LNCaP clone FGC (cell line): ENCODE results near the gene CST4.
"Not testable (repeated sequence)": the region's sequence is repeated elsewhere in the genome, so short reads cannot be mapped to it uniquely, and the experiment has no call there.

Experiments used
- DNase-seq: peaks from one replicate; pipeline ENCODE4 v3.0.0-alpha.2; 2011; ENCODE audit warnings: low read depth
- H3K4me3 ChIP-seq: 2 replicates; pipeline ENCODE4 v1.5.1; 2011; ENCODE audit warnings: mild to moderate bottlenecking, low read depth, low read length, control low read depth
- CTCF ChIP-seq: IDR thresholded peaks from 2 replicates; pipeline ENCODE4 v1.5.1; 2012; ENCODE audit warnings: mild to moderate bottlenecking; ENCODE audit not compliant: control insufficient read depth, insufficient read depth; ENCODE audit errors: extremely low read depth

The CST4 gene, protein sequence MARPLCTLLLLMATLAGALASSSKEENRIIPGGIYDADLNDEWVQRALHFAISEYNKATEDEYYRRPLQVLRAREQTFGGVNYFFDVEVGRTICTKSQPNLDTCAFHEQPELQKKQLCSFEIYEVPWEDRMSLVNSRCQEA

GRCh38 chr20:23688684-23689398 lies at the start of gene CST4:
TSS of gene CST4 (minus strand) at chr20:23689038. CDS start at chr20:23688969, 69 bp downstream.
- DNase-seq, H3K4me3 ChIP-seq: not testable (repeated sequence)

- not testable (repeated sequence) for DNase-seq, H3K4me3 ChIP-seq
Observed at GRCh38 chr20:23735391-23735790, 46.6 kb upstream of the CST4 start.

GRCh38 chr20:23734949-23735348 lies 46.1 kb upstream of the CST4 start:
- not testable (repeated sequence) for H3K4me3 ChIP-seq, DNase-seq

DNA sequence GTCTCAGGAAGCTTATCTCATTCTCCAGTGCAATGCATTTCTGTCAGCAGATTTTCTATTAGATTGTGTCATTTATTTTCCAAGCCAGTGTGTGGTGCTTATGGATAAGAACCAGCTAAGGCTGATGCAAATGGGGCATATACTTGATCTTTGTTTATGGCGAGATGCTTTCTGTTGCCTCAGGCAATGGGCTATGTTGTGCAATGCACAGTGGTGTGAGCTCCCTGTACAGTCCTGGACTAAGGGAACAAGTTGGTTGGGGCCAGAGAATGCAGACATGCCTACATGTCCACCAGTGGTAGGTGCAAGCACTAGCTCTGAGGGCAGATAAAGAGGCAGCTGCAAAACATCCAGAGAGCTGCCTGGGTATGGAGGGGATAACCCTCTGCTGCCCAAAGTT lies 45.6 kb upstream of the CST4 start:
- DNase-seq, H3K4me3 ChIP-seq: not testable (repeated sequence)

DNA sequence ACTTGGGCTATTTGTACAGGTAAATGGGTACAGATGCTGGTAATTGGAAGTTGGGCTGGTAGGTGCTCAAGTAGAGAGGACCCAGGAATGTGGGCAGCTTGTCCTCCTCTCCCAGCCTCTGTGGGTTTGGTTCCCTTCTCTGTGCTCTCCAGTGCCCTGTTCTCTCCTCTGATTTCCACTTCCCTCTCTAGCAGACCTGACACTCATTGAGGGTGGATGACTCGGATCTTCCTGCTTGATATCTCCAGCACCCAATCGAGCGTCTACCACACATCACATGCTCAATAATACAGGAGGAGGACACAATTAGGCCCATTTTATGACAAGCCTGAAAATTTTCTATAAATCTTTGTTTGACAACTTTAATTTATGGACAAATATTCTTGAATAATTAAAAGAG lies 38.2 kb upstream of the CST4 start:
- no peak overlapping the region for H3K4me3 ChIP-seq
- TF ChIP-seq CTCF = no peak
- DNase-seq = no peak

DNA sequence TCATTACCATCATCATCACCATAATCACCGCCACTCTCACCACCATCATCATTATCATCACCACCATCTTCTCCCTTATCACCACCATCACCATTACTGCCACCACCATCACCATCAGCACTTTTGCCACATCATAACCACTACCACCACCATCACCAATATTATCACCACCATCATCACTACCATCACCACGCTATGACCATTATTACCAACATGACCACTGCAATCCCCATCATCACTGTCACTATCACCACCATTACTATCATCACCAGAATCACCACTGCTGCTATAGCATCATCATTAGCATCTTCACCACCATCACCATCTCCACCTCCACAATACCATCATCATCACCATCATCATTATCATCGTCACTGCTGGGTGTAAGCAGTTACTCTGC lies 36.3 kb upstream of the CST4 start:
- no peak overlapping the region for H3K4me3 ChIP-seq
- TF ChIP-seq CTCF = no peak
- no peak for DNase-seq

DNA sequence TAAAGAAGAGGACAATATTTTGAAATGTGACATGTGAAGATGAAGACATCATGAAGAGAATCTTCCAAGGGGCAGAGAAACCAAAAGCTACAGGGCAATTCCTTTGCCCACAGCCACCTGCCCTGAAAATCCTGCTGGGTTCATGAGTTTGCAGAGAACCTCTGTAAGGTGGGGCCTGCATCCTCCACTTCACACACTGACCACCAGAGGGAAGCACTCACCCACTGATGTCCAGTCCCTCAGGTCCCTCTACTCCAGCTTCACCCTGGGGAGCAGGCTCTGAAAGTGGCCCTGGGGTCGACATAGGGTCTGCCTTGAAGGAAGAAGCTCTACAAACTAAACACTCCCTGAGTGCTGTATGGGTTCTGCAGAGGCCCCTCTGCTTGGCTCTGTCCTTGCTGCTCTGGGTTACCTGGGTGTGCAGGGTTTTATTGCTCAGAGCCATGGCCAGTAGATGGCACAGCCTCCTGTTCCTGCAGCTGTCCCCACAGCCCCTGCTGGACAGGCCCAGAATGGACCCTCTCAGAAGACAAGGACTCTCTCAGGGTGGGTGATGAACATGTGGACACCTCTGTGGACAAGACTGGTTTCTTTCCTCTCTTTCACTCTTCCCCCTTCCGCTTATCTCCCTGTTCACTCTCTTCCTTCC lies 34.9 kb upstream of the CST4 start:
- TF ChIP-seq CTCF = peak; percentile 57
- not testable (repeated sequence) for DNase-seq, H3K4me3 ChIP-seq

DNA sequence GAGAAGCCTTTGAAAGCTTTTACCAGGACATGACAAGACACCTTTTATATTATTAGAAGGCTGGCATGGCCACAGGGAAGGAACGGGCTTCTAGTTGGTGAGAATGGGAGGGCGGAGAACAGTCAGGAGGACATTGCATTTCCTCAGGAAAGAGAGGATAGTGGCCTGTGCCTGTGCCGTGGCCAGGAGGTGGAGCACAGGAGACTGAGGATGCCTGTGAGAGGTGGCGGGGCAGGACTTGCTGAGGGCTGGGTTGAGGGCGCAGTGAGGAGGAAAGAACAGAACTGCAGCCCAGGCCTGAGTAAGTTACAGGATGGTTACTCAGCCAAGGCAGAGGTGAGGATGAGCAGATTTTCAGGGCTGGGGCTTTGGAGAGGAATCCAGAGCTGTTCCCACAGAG lies 34.0 kb upstream of the CST4 start:
- not testable (repeated sequence) for DNase-seq, H3K4me3 ChIP-seq

GRCh38 chr20:23721962-23722361 lies 33.1 kb upstream of the CST4 start:
- no peak for DNase-seq
- H3K4me3 ChIP-seq = no peak overlapping the region
- TF ChIP-seq CTCF = no peak

- DNase-seq, H3K4me3 ChIP-seq: not testable (repeated sequence)
Observed at GRCh38 chr20:23719351-23719750, 30.5 kb upstream of the CST4 start.

- not testable (repeated sequence) for H3K4me3 ChIP-seq, DNase-seq
Observed at GRCh38 chr20:23711778-23712177, 22.9 kb upstream of the CST4 start.
